Left cardiac atrium (tissue), 4 donors: ENCODE data around the gene GNA12. TPM values are rescaled to one million over a fixed set of nuclear protein-coding genes. Genes with fewer than 3 reads are reported as not detected.

Experiments used
- ATAC-seq, 2 donors: fragments of 200-7000 bp; cut with Tn5 transposase; one replicate each; pipeline ENCODE4 v1.9.1; 2020; ENCODE audit warnings: mild to moderate bottlenecking in 2 of 2, moderate library complexity in 2 of 2
- DNase-seq: peaks from one replicate; pipeline ENCODE4 v3.0.0-alpha.2; 2020
- intact Hi-C, 2 donors: fragments of 100-400 bp; cut with DNase I; formaldehyde crosslinking; loops; one replicate each; pipeline versions ENCODE4 v1.14.1 to v1.15.1; 2022 to 2023
- long read RNA-seq: library from polyadenylated mRNA; unstranded; transcript quantifications from one replicate; pipeline ENCODE4 v2.0.0, GENCODE V29; 2021
- total RNA-seq, 2 donors: library from RNA; stranded (reverse); fragmentation: NEBNext Ultra II Directional; extraction: Animal tissue kit (Norgen Biotek cat#: 25700); gene quantifications; one replicate each; pipeline ENCODE4 v1.2.1, GENCODE V29; 2021
- donor health status: DM: no; HTN: yes; CAD: no.
- donor health status: DM: no; HTN: yes; CAD: no; lungs with severe emphysema.
- donor health status: DM: yes; HTN: yes; CAD: no.
- donor health status: Dilated cardiomyopathy.

GNA12 gene
- total RNA-seq, result 10 to 100 TPM; 47.4 to 52.2 TPM
- long read RNA-seq, full-length matches to known transcripts, result 2 of 31 reads
- long read RNA-seq, partial matches to known transcripts, result 2 of 31 reads
- long read RNA-seq, other reads (novel, unspliced or antisense), result 27 of 31 reads

- DNase-seq, result peak; percentile 99
- intact Hi-C loops, result loop anchor here in 1 of 2 donors (5.0 kb wide), 1 partner anchor 127 kb away; no protein-coding TSS in a partner anchor
- peak; percentile 99 for ATAC-seq
These were observed at the start of gene GNA12 for GRCh38 chr7:2844153-2845033. Gene GNA12 (minus strand): TSS chr7:2844308. CDS start chr7:2844161, 147 bp downstream.

- DNase-seq (no peak), ATAC-seq (no peak)
- intact Hi-C loops, result no loop called here
These were observed 49.3 kb upstream of the GNA12 start for GRCh38 chr7:2893411-2893861.

GRCh38 chr7:2892549-2892948, 48.4 kb upstream of the GNA12 start:
- ATAC-seq, result no peak
- no peak for DNase-seq
- intact Hi-C loops, result no loop called here

GRCh38 chr7:2887816-2888215, 43.7 kb upstream of the GNA12 start:
- intact Hi-C loops, result loop anchor here (5.0 to 10.0 kb wide), 2 partner anchors 267 to 269 kb away; no protein-coding TSS in a partner anchor
- ATAC-seq, result no peak

GRCh38 chr7:2886900-2887299, 42.8 kb upstream of the GNA12 start:
- DNase-seq (no peak), ATAC-seq (peak; percentile 78 to 87)
- intact Hi-C loops, result loop anchor here (5.0 to 10.0 kb wide), 2 partner anchors 268 to 270 kb away; no protein-coding TSS in a partner anchor

More at GRCh38 chr7:2887816-2888215, 43.7 kb upstream of the GNA12 start:
- DNase-seq, result no peak

GRCh38 chr7:2886391-2886790, 42.3 kb upstream of the GNA12 start:
- no peak for ATAC-seq
- intact Hi-C loops, result loop anchor here (5.0 to 10.0 kb wide), 2 partner anchors 268 to 271 kb away; no protein-coding TSS in a partner anchor
- no peak for DNase-seq

- DNase-seq (no peak), ATAC-seq (no peak)
- intact Hi-C loops, result loop anchor here in 1 of 2 donors (10.0 kb wide), 1 partner anchor 271 kb away; no protein-coding TSS in a partner anchor
These were observed 40.1 kb upstream of the GNA12 start for GRCh38 chr7:2884161-2884560.

DNA sequence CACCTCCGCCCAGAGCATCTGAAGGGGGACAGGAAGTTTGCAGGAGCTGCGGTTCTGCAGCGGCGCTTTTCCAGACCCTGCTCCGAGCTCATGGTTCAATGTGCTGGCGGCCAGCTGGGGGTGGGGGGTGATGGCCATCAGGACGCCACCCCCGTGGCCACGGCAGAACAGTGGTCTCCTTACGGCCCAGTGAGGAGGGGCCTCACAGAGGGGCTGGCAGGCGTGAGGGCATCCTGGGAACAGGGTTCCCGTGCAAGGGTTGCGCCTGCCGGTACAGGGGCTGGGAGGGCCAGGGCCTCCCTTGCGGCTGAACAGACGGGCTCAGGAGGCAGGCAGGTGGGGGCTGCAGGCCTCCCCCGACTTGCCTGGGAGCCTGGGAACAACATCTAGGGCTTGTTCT, 39.0 kb upstream of the GNA12 start:
- intact Hi-C loops, result loop anchor here in 1 of 2 donors (10.0 kb wide), 1 partner anchor 272 kb away; no protein-coding TSS in a partner anchor
- DNase-seq (no peak), ATAC-seq (no peak)

GRCh38 chr7:2882111-2882510, 38.0 kb upstream of the GNA12 start:
- intact Hi-C loops, result loop anchor here in 1 of 2 donors (10.0 kb wide), 1 partner anchor 273 kb away; no protein-coding TSS in a partner anchor
- no peak for DNase-seq
- no peak for ATAC-seq

DNA sequence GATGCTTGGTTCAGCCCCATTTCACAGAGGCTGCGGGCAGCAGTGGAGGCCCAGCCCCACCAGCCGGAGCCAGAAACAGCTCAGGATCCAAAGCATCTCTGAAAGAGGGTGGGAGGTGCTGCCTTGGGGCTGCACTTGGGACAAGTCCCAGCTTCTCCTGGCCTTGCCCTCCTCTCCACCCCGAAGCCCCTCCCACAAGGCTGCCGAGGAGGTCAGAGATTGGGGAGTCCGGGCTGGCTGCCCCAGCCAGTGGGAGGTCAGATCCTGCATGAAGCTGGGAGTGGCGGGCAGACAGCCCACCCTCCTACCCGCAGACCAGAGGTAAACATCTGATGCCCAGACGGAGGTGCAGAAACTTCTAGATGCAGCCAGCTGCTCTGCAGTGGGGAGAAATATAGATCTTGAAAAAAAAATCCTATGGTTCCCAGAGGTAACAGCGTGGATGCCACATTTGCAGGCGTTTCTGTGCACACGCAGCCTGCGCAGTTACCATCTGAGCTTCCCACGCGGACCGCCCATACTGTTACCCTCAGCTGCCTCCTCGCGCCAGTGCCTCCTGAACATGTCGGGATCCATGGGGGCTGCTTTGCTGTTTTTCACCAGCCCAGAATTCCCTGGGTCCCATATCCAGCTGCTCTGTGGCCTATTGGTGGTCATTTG, 36.9 kb upstream of the GNA12 start:
- DNase-seq (no peak), ATAC-seq (peak in 1 of 2 donors; percentile 34)
- intact Hi-C loops, result loop anchor here in 1 of 2 donors (10.0 kb wide), 1 partner anchor 274 kb away; no protein-coding TSS in a partner anchor

DNA sequence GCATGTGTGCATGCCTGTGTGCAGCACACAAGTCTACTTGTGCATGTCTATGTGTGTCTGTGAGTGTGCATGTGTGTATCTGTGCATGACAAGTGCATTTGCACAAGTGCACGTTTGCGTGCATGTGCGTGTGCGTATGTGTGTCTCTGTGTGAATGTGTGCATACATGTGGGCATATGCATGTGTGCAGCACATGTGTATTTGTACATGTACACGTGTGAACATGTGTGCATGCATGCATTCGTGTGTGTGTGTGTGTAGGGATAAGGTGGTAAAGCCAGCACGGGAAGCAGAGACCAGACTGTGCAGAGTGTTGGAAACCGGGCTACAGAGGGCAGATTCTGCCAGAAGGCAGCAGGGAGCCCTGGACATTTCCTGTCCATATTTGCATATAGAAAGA, 35.9 kb upstream of the GNA12 start:
- intact Hi-C loops, result loop anchor here in 1 of 2 donors (10.0 kb wide), 1 partner anchor 275 kb away; no protein-coding TSS in a partner anchor
- no peak for ATAC-seq
- no peak for DNase-seq

- intact Hi-C loops, result loop anchor here in 1 of 2 donors (10.0 kb wide), 1 partner anchor 1015 kb away; no protein-coding TSS in a partner anchor
- DNase-seq (no peak), ATAC-seq (no peak)
These were observed 35.2 kb upstream of the GNA12 start for GRCh38 chr7:2879354-2879753.

DNA sequence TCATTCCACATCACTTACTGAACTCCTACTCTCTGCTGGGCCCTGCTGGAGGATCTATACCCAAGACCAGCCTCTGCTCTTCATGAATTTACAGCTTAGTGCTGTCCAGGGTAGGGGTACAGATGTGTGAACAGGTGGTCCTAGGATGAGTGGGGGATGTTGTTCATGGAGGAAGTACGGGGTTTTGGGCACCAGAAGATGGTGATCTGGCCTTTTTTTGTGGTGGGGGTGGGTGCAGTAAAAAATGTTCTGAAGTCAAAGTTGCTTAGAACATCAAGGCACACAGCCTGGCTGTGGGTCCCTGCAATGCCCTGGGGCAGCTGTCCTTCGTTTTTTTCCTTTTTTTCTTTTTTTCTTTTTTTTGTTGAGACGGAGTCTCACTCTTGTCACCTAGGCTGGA, 34.2 kb upstream of the GNA12 start:
- DNase-seq (no peak), ATAC-seq (no peak)
- intact Hi-C loops, result loop anchor here in 1 of 2 donors (10.0 kb wide), 1 partner anchor 1016 kb away; no protein-coding TSS in a partner anchor

DNA sequence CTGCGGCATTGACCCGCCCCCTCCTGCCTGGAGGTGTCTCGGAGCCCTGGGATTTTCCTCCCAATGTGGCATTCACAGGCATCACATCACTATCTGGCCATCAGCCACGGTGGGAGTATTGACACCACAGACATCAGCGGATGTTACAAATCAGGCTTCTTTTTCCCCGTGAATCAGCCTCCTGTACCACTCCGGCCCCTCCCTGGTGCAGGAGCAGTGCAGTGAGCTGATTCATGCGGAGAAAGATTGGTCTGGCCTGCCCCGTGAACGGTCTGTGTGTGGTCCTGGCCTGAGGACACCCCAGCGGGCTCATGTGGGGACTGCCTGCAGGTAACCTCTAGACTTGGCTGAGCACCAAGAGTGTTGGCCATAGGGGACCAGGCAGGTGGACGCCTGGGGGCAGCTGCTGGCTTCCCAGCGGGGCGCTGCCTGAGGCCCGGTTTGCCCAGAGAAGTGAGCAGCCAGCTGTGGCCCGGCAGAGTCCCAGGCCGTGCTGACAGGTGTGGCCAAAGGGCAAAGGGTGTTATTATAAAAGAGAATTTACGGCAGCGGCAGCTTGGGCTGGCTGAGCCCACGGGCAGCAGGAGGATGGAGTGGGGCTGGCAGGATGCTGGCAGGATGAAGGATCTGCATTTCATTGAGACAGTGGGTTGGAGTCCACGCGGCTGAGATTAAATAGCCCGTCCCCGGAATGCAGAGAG, 32.1 kb upstream of the GNA12 start:
- intact Hi-C loops, result loop anchor here in 1 of 2 donors (10.0 kb wide), 1 partner anchor 1019 kb away; no protein-coding TSS in a partner anchor
- DNase-seq, result no peak

DNA sequence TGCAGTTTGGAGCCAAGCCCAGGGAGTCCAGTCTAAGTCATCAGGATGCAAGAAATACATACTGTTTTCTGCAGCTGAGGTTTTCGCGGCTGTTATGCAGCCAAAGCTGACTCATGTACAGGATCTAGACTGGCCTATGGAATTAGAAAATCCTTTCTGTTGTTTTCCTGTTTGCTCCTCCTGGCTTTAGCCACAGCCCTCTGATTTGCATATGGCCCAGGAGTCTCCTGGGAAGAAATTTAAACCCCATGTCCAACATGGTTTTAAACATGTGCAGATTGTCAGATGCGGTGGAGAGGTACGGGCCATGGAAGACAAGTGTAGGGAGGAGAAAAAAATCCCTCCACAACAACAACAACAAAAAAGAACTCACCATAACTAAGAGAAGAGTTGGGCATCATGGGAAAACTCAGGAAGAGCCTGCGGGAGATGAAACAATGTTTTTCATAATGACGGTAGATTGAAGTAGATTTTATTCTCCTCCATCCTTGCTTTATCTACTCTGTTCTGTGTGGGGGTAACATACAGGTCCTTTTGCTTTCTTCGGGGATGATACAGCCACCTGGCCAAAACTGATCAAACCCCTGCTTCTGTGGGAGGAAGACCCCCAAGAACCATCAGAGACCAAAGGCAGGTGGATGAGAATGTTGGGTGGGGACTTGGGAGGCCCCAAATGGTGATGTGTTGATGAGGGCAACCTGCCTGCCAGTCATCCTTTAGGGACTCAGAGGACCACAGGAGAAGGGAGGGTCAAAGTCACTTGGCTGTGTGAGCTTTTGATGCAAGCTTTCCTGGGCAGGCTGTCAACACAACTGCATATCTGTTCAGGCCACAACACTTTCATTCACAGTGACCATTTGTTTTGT, 29.8 kb upstream of the GNA12 start:
- intact Hi-C loops, result loop anchor here in 1 of 2 donors (10.0 kb wide), 1 partner anchor 1021 kb away; no protein-coding TSS in a partner anchor
- ATAC-seq, result peak in 1 of 2 donors; percentile 6

More for the DNA sequence above, 32.1 kb upstream of the GNA12 start:
- ATAC-seq, result no peak

DNA sequence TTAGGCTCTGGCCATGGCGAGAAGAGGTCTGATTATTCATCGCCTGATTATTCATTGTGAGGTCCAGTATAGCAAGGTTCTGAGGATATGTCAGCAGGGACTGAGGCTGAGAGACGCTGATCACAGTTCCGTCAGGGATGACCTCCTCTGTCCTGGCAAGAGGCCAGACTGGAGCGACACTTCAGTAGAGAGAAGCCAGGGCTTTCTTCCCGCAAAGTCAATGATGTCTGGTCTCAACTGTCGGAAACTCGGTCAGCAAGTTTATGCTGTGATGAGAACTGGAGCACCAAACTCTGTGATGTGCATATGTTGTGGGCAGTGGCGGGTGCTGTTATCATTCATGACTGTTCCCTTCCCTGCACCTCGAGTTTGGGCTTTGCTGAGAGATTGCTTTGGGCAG, 29.0 kb upstream of the GNA12 start:
- ATAC-seq (no peak), DNase-seq (peak; percentile 45)
- intact Hi-C loops, result loop anchor here in 1 of 2 donors (10.0 kb wide), 1 partner anchor 1022 kb away; no protein-coding TSS in a partner anchor

More for the DNA sequence above, 29.8 kb upstream of the GNA12 start:
- no peak for DNase-seq

- intact Hi-C loops, result loop anchor here in 1 of 2 donors (10.0 kb wide), 1 partner anchor 1022 kb away; no protein-coding TSS in a partner anchor
- ATAC-seq, result no peak
These were observed 28.3 kb upstream of the GNA12 start for GRCh38 chr7:2872296-2872874.

More at GRCh38 chr7:2872296-2872874, 28.3 kb upstream of the GNA12 start:
- no peak for DNase-seq
